GM12865 (cell line): ENCODE measurements around the gene PROSER1.
A peak's percentile ranks its signal among the peaks of the same experiment; 100 is the strongest.

ENCODE experiments used
- DNase-seq: peaks from one replicate; pipeline ENCODE4 v3.0.0; 2010; ENCODE audit warnings: low read depth
- H3K4me3 ChIP-seq: 2 replicates; pipeline ENCODE4 v1.5.1; 2011; ENCODE audit warnings: mild to moderate bottlenecking, low read depth, low read length, control low read depth
- CTCF ChIP-seq: IDR thresholded peaks from 2 replicates; pipeline ENCODE4 v1.5.1; 2011; ENCODE audit warnings: low read length, control low read depth, low read depth, inconsistent platforms; ENCODE audit not compliant: insufficient read depth; ENCODE audit errors: missing control alignments

PROSER1 gene

GRCh38 chr13:39034085-39034484 is 3.8 kb downstream of the PROSER1 start:
- DNase-seq = no peak
- TF ChIP-seq CTCF = no peak
- H3K4me3 ChIP-seq = no peak overlapping the region

- no peak for DNase-seq
- no peak overlapping the region for H3K4me3 ChIP-seq
- no peak for TF ChIP-seq CTCF
These were observed 5.7 kb downstream of the PROSER1 start for GRCh38 chr13:39032150-39032549.

GRCh38 chr13:39025433-39025839 is 12.5 kb downstream of the PROSER1 start:
- H3K4me3 ChIP-seq = no peak overlapping the region
- no peak for DNase-seq

GRCh38 chr13:39023761-39024160 is 14.1 kb downstream of the PROSER1 start:
- no peak overlapping the region for H3K4me3 ChIP-seq
- no peak for TF ChIP-seq CTCF
- no peak for DNase-seq

More at GRCh38 chr13:39025433-39025839, 12.5 kb downstream of the PROSER1 start:
- TF ChIP-seq CTCF = no peak

- DNase-seq = no peak
- H3K4me3 ChIP-seq = no peak overlapping the region
- TF ChIP-seq CTCF = no peak
These were observed 14.6 kb downstream of the PROSER1 start for GRCh38 chr13:39023316-39023715.

GRCh38 chr13:39020853-39021462 is 16.9 kb downstream of the PROSER1 start:
- no peak overlapping the region for H3K4me3 ChIP-seq
- DNase-seq = no peak
- no peak for TF ChIP-seq CTCF

GRCh38 chr13:39016787-39017186 is 21.1 kb downstream of the PROSER1 start:
- peak; percentile 57 for TF ChIP-seq CTCF
- H3K4me3 ChIP-seq = no peak overlapping the region
- peak; percentile 58 for DNase-seq
